HG02571 (cell line): ENCODE measurements around the gene DUS3L.

Experiments used
- ATAC-seq: cut with Tn5 transposase; IDR thresholded peaks from one replicate; pipeline ENCODE4 v1.9.1; 2021; ENCODE audit warnings: mild to moderate bottlenecking, moderate library complexity; ENCODE audit not compliant: unreplicated experiment

DUS3L gene

DNA sequence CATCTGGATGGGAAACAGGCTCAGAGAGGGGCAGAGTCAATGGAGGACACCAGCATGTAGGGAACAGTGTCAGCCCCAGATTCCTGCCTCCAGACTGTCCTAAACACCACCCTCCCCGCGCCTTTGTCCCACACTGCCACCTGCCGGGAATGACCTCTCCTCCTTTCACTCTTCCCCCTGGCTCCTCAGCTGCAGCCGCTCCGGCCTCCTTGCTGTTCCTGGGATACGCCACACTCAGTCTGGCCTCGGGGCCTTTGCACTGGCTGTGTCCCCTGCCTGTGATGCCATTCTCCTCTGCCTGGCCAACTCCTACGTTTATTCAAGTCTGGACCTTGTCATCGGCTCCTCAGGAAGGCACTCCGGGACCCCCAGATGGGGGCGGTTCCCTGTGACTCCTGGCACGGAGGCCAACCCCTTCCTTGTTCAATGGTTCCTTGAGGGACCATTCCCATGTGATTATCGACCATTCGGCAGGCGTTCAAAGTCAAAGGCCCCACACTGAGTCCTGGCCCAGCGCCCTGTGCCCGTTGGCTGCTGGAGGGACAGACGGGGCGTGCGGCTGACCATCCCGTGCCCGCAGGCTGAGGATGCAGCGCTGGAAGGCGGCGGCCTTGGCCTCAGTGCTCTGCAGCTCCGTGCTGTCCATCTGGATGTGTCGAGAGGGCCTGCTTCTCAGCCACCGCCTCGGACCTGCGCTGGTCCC lies 32.8 kb upstream of the DUS3L start:
- no peak for ATAC-seq

GRCh38 chr19:5822181-5822844 lies 31.4 kb upstream of the DUS3L start:
- no peak for ATAC-seq

DNA sequence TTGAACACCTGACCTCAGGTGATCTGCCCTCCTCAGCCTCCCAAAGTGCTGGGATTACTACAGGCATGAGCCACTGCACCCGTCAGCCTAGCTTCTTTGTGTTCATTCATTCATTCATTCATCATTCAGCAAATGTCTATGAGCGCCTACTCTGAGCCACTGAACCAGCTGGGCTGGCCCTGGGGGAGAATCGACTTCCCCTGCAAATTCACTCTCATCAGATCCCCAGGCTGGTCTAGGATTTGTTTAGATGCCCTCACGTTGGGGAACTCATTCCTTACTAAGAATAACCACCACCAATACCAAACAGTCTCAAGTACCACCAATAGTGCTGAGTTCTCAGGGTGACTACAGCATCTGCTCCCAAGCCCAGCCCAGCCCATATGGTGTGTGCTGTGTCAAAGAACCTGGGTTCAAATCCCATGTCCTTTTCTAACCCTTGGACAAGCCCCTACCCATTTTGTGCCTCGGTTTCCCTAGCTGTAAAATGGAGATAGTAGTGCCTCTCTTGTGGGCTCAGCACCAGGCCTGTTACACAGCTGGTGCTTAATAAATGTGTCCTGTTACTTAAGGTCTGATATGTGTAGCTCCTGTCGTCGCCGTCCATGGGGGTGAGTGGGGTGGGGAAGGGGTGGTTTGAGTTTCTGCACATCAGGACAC lies 30.7 kb upstream of the DUS3L start:
- ATAC-seq, result no peak

DNA sequence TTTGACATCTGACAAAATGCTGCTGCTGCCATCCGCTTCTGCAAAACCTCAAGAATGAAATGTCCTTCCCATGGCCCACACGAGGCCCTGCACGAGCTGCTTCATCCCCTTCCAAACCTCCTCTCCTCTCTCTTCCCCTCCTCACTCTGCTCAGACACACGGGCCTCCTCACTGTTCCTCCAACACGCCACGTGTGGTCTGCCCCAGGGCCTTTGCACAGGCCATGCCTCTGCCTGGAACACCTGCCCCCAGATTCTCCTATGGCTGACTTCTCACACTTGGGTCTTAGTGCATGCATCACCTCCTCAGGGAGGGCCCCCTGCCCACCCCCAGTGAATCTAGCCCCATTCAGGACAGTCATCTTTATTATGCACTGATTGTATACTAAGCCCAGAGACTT lies 29.8 kb upstream of the DUS3L start:
- no peak for ATAC-seq

DNA sequence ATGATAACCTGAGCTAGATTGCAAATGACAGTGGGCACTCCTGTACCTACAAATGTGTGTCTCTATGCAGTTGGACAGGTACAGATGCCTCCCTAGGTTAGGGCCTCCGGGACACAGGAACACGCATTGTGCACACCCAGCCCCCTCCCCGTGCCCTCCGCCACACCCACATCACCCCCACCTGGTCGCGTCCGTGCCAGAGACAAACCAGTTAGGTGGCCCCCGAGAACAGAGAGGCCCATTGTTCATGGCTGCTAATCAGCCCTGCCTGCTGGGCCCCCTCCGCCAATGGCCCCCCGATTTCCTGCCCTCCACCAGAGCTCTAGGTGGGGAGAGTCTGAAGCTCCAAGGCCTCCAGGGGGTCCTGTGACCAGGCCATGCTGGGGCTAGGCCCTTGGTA lies 27.6 kb upstream of the DUS3L start:
- ATAC-seq, result no peak

GRCh38 chr19:5817218-5817617 lies 26.3 kb upstream of the DUS3L start:
- no peak for ATAC-seq

GRCh38 chr19:5814852-5815246 lies 23.9 kb upstream of the DUS3L start:
- no peak for ATAC-seq

DNA sequence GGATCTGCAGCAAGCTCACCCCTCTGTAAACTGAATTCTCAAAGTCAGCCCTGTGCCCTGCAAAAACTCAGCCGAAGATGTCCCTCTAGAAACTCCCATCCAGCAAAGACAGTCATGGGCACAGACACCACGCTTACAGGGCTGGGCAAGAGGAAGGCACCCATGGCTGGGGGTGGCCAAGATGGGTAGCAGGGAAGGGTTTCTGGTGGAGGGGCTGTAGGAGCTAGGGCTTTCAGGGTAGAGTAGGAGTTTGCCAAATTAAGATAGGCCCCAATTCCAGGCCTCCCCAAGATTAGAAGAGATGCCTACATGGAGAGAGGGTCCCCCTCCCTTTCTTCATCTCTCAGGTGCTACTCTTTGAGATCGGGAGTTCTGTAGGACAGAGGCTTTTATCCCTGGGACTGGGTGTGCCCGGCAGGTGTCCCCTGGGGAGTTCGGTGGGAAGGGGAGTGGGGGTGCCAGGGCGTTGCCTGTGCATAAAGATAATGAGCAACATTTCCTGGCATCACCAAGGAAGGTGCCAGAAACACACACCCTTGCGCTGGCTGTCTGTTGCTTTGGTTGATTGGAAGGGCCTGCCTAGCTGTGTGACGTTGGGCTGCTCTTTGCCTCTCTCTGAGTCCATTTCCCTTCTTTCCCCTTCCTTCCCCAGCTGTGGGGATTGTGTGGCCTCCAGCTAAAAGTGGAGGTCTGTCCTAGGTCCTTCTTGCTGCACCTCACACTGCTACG lies 23.3 kb upstream of the DUS3L start:
- no peak for ATAC-seq

GRCh38 chr19:5811117-5811516 lies 20.2 kb upstream of the DUS3L start:
- ATAC-seq, result no peak

- ATAC-seq, result no peak
Measured at GRCh38 chr19:5809469-5809868, 18.5 kb upstream of the DUS3L start.

- no peak for ATAC-seq
Measured at GRCh38 chr19:5809053-5809452, 18.1 kb upstream of the DUS3L start.

DNA sequence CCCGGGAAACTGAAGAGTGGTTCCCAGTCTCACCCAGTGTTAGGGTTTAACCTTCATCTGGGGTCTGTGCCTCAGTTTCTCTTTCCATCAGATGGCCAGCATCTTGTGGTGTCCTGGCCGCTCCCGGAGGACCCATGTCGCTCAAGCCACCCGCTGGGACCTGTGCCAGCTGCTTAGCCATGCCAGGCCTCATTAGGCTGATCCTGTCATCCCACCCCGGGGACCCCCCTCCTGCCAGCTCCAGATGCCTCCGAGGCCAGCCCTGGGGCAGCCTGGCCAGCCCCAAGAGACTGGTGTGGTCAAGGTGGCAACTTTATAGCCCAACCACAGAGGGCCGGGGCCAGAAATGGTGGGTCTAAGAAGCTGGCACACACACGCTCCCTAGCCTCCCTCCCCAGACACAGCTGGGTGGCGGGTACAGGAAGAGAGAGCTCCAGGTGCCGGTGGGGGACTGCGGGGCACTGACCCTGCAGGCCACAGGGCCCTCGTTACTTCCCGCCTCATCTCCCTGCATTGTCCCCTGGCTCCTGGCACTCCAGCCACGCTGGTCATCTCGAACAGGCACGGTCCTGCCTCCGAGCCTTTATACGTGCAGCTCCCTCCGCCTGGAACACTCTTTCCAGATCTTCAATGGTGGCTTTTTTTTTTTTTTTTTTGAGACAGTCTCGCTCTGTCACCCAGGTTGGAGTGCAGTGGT lies 17.3 kb upstream of the DUS3L start:
- no peak for ATAC-seq

DNA sequence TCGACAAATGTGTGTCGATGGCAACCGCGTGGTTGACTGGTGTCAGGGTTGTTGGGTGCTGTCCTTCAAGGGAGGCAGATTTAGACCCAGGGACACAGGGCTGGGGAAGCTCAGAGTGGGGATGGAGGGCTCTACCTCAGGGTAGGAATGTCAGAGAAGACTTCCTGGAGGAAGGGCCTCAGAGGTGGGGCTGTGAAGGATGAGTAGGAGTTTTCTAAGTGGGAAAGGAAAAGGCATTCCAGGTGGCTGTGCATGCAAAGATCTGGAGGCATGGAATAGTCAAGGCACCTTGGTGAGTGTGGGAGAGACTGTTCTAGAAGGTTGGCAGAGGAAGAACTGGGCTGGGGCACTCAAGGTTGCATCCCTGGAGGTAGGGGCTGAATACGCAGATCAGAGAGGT lies 15.9 kb upstream of the DUS3L start:
- no peak for ATAC-seq

GRCh38 chr19:5806133-5806489 lies 15.1 kb upstream of the DUS3L start:
- ATAC-seq, result no peak

GRCh38 chr19:5805462-5806132 lies 14.6 kb upstream of the DUS3L start:
- no peak for ATAC-seq

DNA sequence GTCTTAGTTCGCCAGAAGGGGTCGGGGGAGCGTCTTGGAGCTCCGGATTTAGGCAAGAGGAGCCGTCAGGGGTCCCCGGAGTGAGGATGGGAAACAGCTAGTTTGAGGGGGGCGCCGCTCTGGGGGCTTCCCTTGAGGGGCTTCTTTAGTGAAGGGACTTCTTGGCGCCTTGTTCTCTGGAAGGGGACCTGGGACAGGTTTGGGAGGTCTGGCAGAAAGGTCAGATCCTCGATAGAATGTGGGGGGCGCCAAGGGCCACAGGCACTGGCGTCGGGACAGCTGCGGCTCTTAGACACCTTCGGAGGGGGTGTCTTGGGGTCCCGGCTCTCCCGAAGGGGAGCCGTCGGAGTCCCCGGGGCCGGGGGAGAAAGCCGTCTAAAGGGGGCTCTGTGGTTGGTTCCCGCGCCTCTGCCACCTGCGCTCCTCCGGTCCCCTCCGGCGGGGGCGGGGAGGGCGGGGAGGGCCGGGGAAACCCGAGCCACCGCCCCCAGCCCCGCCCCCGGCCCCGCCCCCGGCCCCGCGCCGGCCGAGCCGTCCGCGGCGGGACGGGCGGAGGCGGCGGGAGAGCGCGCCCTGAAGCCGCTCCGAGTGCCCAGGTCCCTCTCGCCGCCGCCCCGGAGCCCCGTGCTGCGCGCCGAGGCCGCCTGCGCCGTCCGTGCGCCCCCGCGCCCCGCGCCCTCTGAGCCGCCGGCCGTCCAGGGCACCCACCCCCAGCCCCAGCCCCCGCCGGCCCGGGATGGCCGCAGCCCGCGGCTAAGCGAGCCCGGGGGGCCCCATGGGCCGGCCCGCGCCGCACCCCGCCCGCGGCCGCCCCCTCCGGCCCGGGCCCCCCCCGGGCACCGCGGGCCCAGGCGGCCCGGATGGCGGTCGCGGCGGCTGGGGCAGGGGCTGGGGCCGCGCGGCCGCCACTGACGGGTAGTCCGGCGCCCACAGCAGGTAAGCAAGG lies 13.8 kb upstream of the DUS3L start, which contains the start of gene NRTN:
Gene NRTN (plus strand): TSS at position 552 of the 946 bp plus-strand sequence. CDS start 19,099 bp downstream, outside the sequence.
- no peak for ATAC-seq

GRCh38 chr19:5803752-5804515 lies 13.0 kb upstream of the DUS3L start:
- peak; percentile 59 for ATAC-seq

- ATAC-seq, result no peak
Measured at GRCh38 chr19:5803441-5803751, 12.4 kb upstream of the DUS3L start.
